ENCODE data around the gene MYH15.

Gene MYH15

DNA sequence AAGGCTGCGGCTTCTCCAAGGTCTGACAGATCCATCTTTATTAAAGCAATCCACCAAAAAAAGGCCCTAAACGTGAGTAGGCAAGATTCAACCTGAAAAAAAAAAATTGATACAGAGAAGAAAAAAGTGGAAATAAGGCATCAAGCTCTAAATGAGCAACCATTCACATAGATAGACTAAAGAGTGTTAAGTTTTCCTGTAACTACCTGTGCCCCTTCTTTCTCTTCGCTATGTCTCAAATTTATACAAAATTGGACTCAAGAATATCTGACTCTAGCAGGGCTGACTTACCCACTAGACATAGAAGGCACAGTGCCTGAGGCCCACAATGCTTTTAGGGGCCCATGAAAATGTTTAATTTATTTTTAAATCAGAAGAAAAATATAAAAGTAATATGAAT is at the start of gene MYH15:
MYH15 (minus strand) TSS at position 101 of the 400 bp plus-strand sequence; CDS start at position 35, 66 bp downstream.
- DNase-seq (ENCODE audit: low read depth) = no peak

DNA sequence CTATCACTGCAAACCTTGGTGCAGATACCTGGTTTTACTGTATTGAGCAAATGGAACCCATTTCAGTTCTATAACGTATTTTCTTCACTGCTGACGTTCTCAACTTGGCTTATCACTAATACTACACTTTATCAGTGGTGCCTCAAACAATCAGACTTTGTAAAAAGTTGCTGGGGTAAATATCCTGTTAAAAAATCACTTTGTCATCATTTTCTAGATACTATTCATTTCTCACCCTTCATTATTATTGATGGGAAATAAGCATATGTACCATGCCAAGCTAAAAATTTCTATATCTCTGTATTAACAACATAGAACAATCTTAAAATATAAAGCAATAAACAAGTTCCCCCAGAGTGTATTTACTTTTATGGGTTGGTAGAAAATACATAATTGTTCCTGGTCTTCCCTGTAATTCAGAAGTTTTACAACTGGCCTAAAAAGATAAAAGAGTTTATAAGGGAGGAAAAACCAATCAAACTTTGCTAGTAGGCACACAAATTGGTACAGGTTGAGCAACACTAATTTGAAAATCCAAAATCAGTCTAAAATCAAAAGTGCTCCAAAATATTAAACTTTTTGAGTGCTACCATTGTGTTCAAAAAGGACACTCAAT is 45.7 kb upstream of the MYH15 start:
- no peak for DNase-seq (ENCODE audit: low read depth)

DNA sequence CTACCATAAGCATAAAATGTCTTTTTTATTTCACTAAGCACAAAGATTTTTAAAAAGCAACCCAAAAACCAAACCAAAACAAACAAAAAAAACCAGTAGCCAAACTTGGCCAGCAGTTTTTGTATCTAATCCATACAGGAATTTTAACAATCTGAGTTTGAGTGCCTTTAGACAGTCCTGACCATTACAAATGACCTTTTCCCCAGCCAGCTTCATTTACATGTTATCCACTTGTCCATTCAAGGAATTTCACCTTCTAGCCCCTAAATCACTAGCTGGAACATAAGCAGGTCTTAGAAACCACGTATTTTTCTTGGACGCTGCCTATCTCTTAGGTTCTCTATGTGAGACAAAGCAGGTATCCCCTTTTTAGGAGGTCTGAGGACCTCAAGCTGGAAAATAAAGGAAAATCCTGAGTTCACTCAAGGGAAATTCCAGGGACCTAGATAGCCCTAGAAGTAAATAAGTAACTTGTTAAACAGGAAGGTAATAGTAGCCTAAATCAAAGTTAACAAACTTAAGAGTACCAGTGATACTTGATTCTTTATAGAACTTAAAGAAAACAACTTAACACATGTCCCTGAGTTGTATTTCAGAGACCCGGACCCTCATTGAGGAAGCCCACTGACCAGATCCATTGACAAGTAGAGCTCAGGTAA is 44.6 kb upstream of the MYH15 start:
- no peak for DNase-seq (ENCODE audit: low read depth)

DNA sequence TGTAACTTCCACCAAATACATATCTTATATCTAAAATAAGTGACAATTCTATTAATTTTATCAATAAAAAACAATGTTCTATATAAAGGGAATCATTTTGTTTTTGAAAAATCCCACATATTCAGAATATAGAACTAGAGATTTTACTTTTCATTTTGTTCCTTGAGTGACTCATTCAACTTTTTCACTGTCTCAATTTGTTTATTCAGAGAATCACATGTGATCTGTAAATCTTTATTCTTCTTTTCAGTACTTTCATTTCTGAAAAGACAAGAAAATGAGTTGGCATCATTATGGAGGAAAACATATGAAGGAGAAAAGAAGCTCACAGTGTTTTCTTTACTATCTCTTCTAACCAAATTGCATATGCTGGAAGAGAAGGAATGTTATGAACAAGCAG is 43.8 kb upstream of the MYH15 start:
- no peak for DNase-seq (ENCODE audit: low read depth)

DNA sequence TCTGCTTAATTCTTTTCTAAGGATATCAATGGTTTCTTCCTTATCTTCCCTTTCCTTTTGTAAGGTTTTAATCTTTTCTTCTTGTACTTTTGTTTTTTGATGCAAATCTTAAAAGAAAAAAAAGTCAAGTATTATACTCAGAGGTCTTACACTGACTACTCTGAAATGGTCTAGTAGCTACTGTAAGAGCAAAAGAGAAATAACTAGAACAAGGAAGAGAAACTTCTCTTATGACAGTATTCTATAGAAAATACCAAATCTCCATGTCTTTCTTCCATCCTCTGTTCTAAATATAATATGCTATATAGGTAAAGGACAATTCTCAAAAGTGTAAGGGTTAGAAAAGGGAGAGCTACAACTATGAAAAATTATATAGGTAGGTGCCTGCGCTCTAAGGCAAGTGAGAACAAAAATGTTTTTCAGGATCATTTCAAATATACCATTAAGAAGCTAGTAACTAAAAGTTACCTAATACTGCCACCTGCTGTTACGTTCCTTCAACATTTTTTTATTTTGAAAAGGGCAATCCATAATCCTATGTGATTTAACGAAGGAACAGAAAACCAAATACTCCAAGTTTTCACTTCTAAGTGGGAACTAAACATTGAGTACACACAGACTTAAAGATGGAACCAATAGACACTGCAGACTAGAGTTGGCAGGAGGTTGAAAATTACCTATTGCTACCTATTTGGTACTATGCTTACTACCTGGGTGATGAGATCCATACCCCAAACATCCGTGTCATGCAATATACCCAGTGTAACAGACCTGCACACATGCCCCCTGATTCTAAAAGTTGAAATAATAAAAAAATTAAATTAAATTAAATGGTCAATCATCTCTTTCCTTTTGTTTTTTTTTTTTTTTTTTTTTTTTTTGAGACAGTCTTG is 42.1 kb upstream of the MYH15 start:
- DNase-seq (ENCODE audit: low read depth) = no peak

DNA sequence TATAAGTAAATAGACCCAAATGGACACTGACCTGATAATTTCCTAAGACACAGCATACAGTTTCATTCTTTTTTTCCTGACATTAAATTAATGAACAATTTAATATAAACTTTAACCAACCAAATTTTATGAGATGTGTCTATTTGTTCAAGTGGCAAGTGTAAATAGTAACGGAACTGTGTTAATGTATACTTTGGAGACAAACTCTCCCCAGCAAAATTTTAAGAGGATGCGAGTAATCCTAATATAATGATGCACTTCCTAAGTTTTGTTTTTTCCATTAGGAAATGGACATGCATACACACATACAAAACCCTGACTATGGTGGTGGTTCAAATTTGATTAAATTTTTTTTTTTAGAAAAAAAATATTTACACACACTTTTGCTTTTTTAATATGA is 38.5 kb upstream of the MYH15 start:
- no peak for DNase-seq (ENCODE audit: low read depth)

DNA sequence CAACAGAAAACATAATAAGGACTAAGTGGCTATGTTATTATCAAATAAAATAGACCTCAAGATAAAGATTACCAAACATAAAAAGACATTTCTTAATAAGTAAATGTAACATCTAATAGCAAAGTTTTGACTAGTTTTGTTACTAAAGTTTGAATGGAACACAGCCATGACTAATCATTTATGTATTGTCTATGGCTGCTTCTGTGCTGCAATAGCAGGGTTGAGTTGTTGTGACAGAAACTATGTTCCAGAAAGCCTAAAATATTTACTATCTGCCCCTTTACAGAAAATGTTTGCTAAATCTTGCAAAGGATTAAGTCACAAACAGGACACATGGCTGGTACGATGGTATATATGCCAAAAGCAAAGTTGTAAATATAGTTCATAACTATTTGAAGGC is 37.9 kb upstream of the MYH15 start:
- no peak for DNase-seq (ENCODE audit: low read depth)

DNA sequence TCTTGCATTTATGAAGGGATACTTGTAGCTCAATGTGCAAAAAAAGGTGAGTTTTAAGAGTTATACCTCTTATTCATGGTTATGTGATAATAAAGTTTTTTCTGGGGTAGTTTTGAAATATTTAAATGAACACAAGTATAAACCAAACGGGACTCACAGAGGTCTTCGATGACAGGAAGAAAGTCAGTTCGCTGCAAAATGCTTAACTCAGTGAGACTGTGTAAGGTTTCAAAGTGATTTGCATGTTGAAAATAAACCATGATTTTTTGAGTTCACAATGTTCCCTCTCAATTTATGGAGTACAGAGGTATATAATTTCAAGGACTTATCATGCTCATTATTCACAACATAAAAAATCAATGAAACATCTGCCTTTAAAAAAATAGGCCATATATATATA is 36.3 kb upstream of the MYH15 start:
- no peak for DNase-seq (ENCODE audit: low read depth)

DNA sequence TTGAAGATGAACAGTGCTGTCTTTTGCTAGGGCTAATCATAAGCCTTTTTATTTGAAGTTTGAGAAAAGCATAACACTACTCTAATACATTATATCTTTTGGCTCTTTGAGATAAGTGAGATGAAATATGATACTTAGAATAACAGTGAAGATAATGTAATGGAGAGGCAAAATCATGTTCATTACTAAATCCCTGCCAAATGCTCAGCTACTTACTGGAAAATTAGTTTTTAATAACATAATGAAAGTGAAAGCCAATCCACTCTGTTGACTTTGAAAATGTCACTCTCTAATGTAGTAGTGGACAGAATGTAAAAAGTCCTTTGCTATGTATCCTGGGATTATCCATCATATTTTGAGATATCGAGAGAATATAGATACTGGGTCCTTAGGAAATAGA is 35.9 kb upstream of the MYH15 start:
- no peak for DNase-seq (ENCODE audit: low read depth)

DNA sequence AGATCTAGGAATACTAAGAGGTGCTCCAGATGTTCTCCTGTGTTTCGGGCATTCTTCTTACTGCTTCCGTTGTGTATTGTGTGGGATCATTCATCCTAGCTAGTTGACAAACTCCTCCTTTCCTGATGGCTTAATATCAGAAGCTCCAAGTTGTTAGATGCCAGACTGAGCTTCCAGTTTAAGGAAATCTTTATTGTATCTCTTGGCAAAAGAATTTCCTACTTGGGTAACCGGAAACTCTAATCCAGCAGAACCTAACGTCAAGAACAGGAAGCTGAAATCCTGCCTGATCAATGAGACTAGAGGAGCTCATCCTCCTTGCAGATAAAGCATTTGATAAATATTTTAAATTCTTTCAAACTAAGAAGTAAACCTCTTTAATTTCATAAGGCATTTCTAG is 27.7 kb upstream of the MYH15 start:
- DNase-seq (ENCODE audit: low read depth) = no peak

DNA sequence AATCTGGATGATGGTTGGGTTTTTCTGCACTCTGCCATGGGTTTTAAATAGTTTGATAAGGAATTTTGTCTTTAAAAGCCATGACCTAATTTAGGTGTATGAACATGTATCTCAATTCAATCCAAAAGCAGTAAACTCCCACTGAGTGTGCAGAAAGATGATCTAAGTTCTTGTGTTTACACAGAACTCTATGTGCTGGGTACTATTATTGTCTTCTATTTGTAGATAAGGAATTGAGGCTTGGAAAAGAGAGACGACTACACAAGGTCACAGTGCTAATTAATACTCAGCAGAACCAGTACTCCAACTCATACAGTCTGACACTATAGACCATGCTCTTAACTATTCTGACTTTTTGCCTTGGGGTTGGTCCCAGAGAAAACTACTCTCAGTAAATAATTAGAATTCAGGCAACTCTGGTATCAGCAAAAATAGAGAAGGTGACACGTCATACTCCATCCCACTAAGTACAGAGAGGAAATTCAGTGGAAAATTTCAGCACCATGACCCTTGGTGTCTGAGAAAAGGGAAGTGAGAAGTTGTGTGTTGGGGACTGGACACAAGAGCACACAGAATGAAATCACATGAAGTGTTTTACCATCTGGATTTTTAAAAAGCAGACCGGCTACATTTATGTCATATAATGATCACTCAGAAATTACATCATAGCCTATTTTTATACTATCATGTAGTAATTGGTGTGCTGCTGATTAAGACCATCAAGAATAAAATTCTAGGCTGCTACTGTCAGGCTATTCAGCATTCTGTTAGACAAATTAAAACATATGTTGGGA is 18.3 kb upstream of the MYH15 start:
- no peak for DNase-seq (ENCODE audit: low read depth)

DNA sequence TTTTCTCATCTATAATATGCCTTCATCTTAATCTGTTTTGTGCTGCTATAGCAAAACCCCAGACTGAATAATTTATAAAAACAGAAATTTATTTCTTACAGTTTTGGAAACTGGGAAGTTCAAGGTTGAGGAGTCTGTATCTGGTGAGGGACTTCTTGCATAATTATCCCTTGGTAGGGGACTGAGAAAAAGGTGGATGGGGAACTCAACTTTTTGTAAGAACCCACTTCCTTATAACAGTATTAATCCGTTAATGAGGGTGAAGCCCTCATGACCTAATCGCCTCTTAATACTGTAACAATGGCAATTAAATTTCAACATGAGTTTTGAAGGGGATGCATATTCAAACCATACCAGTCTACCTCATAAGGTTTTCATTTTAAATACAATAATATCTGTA is 17.4 kb upstream of the MYH15 start:
- DNase-seq (ENCODE audit: low read depth) = no peak

DNA sequence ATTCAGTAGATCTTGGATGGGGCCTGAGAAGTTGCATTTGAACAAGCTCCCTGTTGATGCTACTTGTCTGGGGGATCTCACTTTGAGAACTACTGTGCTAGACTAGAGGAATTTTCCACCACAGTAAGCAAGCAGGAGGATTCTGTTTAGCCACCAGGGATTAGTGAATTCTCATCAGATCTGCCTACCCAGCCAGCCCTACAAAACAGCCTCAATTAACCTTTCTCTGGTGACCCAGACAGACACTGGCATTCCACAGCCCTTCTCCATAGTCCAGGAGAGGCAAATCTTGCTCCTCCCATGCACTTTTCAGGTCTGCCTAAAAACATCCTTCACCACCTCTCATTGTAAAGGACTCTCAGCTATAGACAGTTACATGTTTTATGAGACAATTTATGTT is 16.7 kb upstream of the MYH15 start:
- DNase-seq (ENCODE audit: low read depth) = no peak

DNA sequence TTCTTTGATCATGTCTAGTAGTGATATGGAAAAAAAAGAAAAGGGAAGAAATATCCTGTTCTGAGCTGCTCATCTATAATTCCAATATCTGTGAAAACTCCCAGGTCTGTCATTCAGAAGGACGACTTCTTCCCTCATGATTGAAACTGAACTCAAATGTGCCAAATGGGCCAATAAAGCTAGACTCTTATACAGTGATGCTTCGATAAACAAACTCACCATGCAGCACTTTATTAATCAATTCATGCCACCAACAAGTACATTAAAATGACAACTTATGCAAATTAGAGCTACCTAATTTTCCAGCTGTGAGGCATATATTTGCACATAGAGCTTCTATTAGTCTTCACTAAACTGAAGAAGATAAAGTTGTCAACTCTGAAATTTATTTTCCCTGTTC is 15.6 kb upstream of the MYH15 start:
- DNase-seq (ENCODE audit: low read depth) = no peak

DNA sequence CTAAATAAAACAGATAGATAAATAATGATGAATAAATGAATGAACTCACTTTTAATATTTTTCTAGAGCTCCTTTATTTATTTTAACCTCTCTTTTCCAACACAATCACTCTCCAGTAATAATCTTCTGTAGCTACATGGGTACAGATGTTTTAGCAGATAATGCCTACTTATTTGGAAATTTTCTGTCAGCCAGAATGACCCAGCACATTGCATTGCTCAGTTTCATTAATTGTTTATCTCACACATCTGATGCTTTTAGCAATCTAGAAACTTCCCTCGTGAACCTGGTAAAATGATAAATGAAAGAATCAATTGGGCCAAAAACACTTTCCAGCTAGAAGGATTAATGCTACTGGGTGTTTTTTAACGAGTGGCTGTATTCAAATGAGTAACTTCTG is 14.9 kb upstream of the MYH15 start:
- no peak for DNase-seq (ENCODE audit: low read depth)

DNA sequence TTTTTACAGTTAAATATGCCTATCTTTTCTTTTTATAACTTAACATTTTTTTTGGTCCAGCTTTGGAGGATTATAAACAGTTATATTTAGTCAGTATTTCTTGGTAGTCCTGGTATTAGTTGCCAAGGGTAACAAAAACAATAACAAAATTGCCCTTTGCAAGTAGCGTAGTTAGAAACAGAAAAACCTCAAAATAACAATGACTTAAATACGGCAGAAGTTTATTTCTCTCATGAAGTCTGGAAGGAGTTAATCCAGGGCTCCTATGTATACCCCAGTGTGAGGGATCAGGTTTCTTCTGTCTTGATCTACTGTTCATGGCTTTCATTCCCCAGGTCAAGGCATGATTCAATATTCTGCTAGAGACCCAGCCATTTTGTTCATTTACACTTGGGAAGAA is 14.1 kb upstream of the MYH15 start:
- no peak for DNase-seq (ENCODE audit: low read depth)

DNA sequence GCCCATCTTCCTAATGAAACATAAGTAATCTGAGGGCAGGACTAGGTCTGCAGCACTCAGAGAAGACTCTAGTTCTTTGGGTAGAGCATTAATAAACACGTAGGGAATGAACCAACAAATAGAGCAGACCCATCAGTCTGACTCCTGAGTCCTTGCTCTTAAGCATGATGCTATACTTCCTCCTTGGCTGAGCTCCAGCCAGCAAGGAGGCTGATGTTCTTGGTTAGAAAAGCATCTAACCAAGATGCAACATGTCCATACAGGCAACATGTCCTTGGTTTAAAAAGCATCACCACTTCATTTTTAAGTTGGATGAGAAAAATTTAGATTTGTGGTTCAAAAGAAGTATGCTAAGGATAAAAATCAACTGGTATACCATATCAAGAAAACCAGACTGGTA is 8.5 kb upstream of the MYH15 start:
- DNase-seq (ENCODE audit: low read depth) = no peak

DNA sequence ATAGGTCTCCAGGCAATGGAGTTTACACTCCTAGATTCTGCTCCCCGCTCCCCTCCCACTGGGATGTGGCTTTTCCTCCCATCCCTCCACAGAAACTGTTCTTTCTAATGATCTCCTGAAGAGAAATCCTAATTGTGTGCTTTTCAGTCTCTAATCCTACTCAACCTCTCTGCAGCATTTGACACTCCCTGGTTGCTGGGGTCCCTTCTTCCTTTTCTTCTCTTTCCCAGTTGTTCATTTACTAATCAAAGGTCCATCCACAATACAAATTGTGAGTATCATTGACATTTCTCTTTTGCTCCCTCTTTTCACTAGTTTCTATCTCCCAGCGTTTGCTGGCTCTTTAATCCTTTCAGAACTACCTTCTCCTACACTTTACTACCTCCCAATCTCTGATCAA is 6.5 kb upstream of the MYH15 start:
- no peak for DNase-seq (ENCODE audit: low read depth)

DNA sequence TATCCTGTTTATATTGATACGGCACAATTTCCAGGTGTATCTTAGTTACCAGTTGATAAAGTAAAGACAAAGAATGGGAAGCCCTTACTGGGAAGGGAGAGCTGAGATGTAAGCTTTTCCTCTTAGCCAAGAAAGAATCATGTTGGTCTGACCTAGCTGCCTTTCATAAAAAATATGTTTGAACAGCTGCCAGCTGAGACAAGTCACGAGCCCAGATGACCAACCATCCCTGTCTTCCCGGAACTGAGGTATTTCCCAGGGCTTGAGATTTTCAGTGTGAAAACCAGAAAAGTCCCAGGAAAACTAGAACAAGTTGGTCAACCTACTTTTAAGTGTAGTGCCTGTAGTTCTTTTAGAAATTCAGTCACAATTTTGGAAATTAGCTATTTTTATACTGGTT is 3.6 kb upstream of the MYH15 start:
- DNase-seq (ENCODE audit: low read depth) = no peak

DNA sequence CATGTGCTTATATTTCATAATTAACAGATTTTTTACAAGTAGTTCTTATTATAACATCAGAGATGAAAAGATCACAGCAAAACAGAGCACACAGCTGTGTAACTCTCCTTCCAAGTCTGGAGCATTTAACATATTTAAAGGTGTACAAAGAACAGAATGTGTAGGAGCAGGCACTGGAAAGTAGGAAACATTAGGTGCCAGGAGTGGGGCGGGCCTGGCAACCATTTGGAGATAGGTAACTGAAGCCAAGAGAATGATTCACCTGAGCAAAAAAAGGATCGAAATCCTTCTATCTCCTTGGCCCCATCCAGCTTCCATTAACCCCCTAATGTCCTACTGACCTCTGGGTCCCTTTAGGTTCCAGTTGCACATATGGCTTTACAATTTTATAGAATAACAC is 2.3 kb upstream of the MYH15 start:
- DNase-seq (ENCODE audit: low read depth) = no peak

DNA sequence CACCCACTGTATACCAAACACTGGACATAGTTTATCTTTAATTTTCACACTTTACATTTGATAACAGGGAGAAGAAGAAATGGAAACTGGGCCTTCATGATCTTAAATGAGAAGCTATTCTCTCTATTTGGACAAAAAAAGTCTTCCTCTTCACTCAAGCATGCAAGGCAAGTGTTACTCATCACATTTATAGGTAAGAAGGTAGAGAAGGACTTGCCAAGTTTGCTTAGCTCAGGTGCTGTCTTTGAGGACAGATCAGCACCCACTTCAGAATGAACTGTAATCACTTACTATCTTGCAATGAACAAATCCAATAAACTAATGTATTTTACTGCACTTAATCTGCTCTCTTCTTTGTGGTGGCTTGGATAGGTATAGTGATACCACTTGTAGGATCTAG is 1.1 kb upstream of the MYH15 start:
- no peak for DNase-seq (ENCODE audit: low read depth)

DNA sequence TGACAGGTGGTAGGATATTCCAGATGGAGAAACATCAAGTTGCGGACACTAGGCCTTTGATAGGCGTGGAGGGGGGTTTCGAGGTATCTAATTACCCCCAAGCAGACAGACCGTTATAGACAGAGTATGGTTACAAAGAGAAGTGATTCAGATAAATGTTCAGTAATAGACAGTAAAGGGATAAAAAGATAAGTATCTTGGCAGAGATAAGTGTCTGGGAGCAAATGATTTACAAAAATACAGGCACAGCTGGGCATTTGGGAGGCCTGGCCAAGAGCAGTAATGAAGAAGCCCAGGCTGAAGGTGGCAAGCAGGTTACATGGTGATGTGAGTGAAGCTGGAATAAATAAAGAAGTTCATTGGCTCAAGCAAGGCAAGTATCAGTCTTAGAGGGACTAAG is 659 bp upstream of the MYH15 start:
- DNase-seq (ENCODE audit: low read depth) = no peak

DNA sequence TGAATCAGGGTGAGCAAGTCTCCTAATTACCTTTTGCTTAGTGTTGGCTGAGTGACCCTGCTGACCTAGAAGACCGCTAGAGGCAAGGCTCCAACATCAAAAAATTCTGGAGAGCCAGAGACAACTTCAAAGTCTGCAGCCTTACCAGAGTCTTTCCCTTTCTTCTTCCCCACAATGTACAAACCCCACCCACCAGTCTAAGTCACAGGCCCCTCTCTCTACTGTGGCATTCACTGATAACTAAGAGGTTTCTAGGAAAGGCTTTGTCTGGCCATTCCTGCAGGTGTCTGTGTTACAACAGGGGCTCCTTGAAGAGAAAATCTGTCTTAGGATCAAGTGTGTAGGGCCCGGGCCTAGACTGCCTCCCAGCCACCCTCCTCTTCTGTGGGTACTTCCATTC is 525 bp downstream of the MYH15 start:
- DNase-seq (ENCODE audit: low read depth) = no peak

All from CMK (cell line).